CD4-positive, alpha-beta memory T cell (primary cell): ENCODE data around the gene IL10. TPM values are rescaled to one million over a fixed set of nuclear protein-coding genes. Genes with fewer than 3 reads are reported as not detected.

Experiments used
- CTCF ChIA-PET: fragments of 350-600 bp; sonication (Branson Sonifier 250); formaldehyde crosslinking; loops from one replicate; lab custom pipeline; 2021; ENCODE audit warnings: inconsistent platforms; ENCODE audit not compliant: partially characterized antibody; lab: Charles Lee
- POLR2A ChIA-PET: fragments of 350-600 bp; sonication (Branson Sonifier 250); formaldehyde crosslinking; loops from one replicate; lab custom pipeline; 2021; ENCODE audit not compliant: partially characterized antibody; lab: Charles Lee
- DNase-seq, 5 donors: peaks; one replicate each; pipeline versions ENCODE4 v3.0.0 to v3.0.0-alpha.2; 2020 to 2022; ENCODE audit warnings: mixed read lengths in 1 of 5
- H3K27ac ChIP-seq: one replicate; pipeline ENCODE4 v1.7.0; 2013; ENCODE audit warnings: low read depth, low read length
- H3K27me3 ChIP-seq: 2 replicates; pipeline ENCODE4 v1.7.0; 2013; ENCODE audit warnings: mild to moderate bottlenecking, low read length, moderate library complexity; ENCODE audit not compliant: insufficient read depth
- H3K36me3 ChIP-seq: 2 replicates; pipeline ENCODE4 v1.7.0; 2013; ENCODE audit warnings: mild to moderate bottlenecking, low read length, moderate library complexity; ENCODE audit not compliant: insufficient read depth
- H3K4me1 ChIP-seq: 2 replicates; pipeline ENCODE4 v1.7.0; 2013; ENCODE audit warnings: mild to moderate bottlenecking, low read length, moderate library complexity; ENCODE audit not compliant: insufficient read depth
- H3K4me3 ChIP-seq, 2 donors: one replicate each; pipeline ENCODE4 v1.7.0; 2013; ENCODE audit warnings: low read length in 2 of 2, mild to moderate bottlenecking in 1 of 2
- H3K9me3 ChIP-seq, 2 donors: one replicate each; pipeline ENCODE4 v1.7.0; 2013; ENCODE audit warnings: low read length in 2 of 2, control low read depth in 1 of 2; ENCODE audit not compliant: control insufficient read depth in 1 of 2
- H3K27ac Mint-ChIP-seq, 7 donors: one replicate each; pipeline ENCODE4 v1.8.0; 2020 to 2021; ENCODE audit warnings: mixed read lengths in 7 of 7, mild to moderate bottlenecking in 6 of 7, inconsistent platforms in 3 of 7, moderate library complexity in 3 of 7
- H3K27me3 Mint-ChIP-seq, 2 donors: one replicate each; pipeline ENCODE4 v1.8.0; 2020 to 2021; ENCODE audit warnings: mixed read lengths in 2 of 2
- H3K36me3 Mint-ChIP-seq, 2 donors: one replicate each; pipeline ENCODE4 v1.8.0; 2020 to 2021; ENCODE audit warnings: mixed read lengths in 2 of 2, inconsistent platforms in 1 of 2, mild to moderate bottlenecking in 1 of 2
- H3K4me1 Mint-ChIP-seq, 4 donors: one replicate each; pipeline ENCODE4 v1.8.0; 2020 to 2021; ENCODE audit warnings: mixed read lengths in 4 of 4, mild to moderate bottlenecking in 1 of 4
- H3K4me3 Mint-ChIP-seq, 8 donors: one replicate each; pipeline ENCODE4 v1.8.0; 2020 to 2021; ENCODE audit warnings: mixed read lengths in 8 of 8, mild to moderate bottlenecking in 7 of 8, moderate library complexity in 6 of 8, inconsistent platforms in 3 of 8
- H3K9me3 Mint-ChIP-seq, 8 donors: one replicate each; pipeline ENCODE4 v1.8.0; 2020 to 2021; ENCODE audit warnings: mixed read lengths in 8 of 8, mild to moderate bottlenecking in 5 of 8, inconsistent platforms in 3 of 8, moderate library complexity in 1 of 8
- intact Hi-C: fragments of 100-400 bp; cut with micrococcal nuclease; formaldehyde crosslinking; loops from one replicate; pipeline ENCODE4 v1.15.1; 2023
- polyA plus RNA-seq, 2 donors: library from polyadenylated mRNA; unstranded; fragments of 300-500 nt; fragmentation: Illumina TruSeq; gene quantifications; one replicate each; pipeline ENCODE4 v1.2.3, GENCODE V29; 2021
- total RNA-seq, 2 experiments: library from RNA; stranded (reverse); gene quantifications; one replicate each; pipeline ENCODE4 v1.2.3, GENCODE V29; 2021

Gene IL10
- total and polyA plus RNA-seq, 4 experiments from 2014 or later: 0.11 to 0.34 (median 0.30) TPM

- intact Hi-C loops: no loop called here
- no peak overlapping the region for H3K4me3 ChIP-seq
- H3K9me3 Mint-ChIP-seq: no peaks in the 10 kb centered on the region
- peaks cover 34 to 43% (median 38%) of the 10 kb centered on the region in 4 donors for H3K4me1 Mint-ChIP-seq
- peaks cover 37% of the 10 kb centered on the region for H3K36me3 ChIP-seq
- H3K4me1 ChIP-seq: peaks cover 40% of the 10 kb centered on the region
- H3K27me3 ChIP-seq: no peaks in the 10 kb centered on the region
- no peak overlapping the region for H3K27ac ChIP-seq
- peak overlapping the region in 5 of 7 donors; percentile 11 to 94 (median 80) for H3K27ac Mint-ChIP-seq
- DNase-seq: no peak
- H3K9me3 ChIP-seq: no peaks in the 10 kb centered on the region
- H3K27me3 Mint-ChIP-seq: no peaks in the 10 kb centered on the region
- no peak overlapping the region for H3K4me3 Mint-ChIP-seq
- ChIA-PET CTCF (interaction anchor here (0.9 to 9.1 kb wide), 10 partner anchors 10 to 273 kb away, joined by 3 to 351 read pairs (median 8); partner anchors contain the start of genes IL10 and IL19), POLR2A (interaction anchor here (6.9 kb wide), 1 partner anchor 73 kb away, joined by 158 read pairs; no protein-coding TSS in a partner anchor)
- H3K36me3 Mint-ChIP-seq: peaks cover 34 to 58% of the 10 kb centered on the region in 2 donors
Measured at GRCh38 chr1:206732992-206733391, 39.3 kb downstream of the IL10 start.

GRCh38 chr1:206732508-206732907 lies 39.8 kb downstream of the IL10 start:
- no peak overlapping the region for H3K27ac ChIP-seq
- DNase-seq: no peak
- H3K36me3 ChIP-seq: peaks cover 37% of the 10 kb centered on the region
- Mint-ChIP-seq H3K4me1 (peaks cover 30 to 38% (median 34%) of the 10 kb centered on the region in 4 donors), H3K4me3 (no peak overlapping the region), H3K36me3 (peaks cover 34 to 57% of the 10 kb centered on the region in 2 donors), H3K27ac (peak overlapping the region in 6 of 7 donors; percentile 14 to 94 (median 69)), H3K27me3 (no peaks in the 10 kb centered on the region), H3K9me3 (no peaks in the 10 kb centered on the region)
- ChIA-PET CTCF (interaction anchor here (1.3 to 9.1 kb wide), 4 partner anchors 11 to 182 kb away, joined by 4 to 351 read pairs (median 72); no protein-coding TSS in a partner anchor), POLR2A (interaction anchor here (6.9 kb wide), 1 partner anchor 74 kb away, joined by 158 read pairs; no protein-coding TSS in a partner anchor)
- H3K4me3 ChIP-seq: no peak overlapping the region
- H3K9me3 ChIP-seq: no peaks in the 10 kb centered on the region
- intact Hi-C loops: no loop called here
- H3K27me3 ChIP-seq: no peaks in the 10 kb centered on the region
- H3K4me1 ChIP-seq: peaks cover 35% of the 10 kb centered on the region

GRCh38 chr1:206729507-206729906 lies 42.8 kb downstream of the IL10 start:
- Mint-ChIP-seq H3K36me3 (peaks cover 33 to 57% of the 10 kb centered on the region in 2 donors), H3K4me1 (peaks cover 24 to 37% (median 31%) of the 10 kb centered on the region in 4 donors), H3K27me3 (no peaks in the 10 kb centered on the region), H3K4me3 (no peak overlapping the region), H3K9me3 (no peaks in the 10 kb centered on the region), H3K27ac (peak overlapping the region in 3 of 7 donors; percentile 29 to 75 (median 42))
- peaks cover 37% of the 10 kb centered on the region for H3K36me3 ChIP-seq
- CTCF ChIA-PET: interaction anchor here (0.5 to 5.3 kb wide), 3 partner anchors 38 to 159 kb away, joined by 3 to 95 read pairs (median 4); no protein-coding TSS in a partner anchor
- H3K27me3 ChIP-seq: no peaks in the 10 kb centered on the region
- intact Hi-C loops: loop anchor here (5.0 kb wide), 1 partner anchor 348 kb away; no protein-coding TSS in a partner anchor
- DNase-seq: no peak
- peaks cover 29% of the 10 kb centered on the region for H3K4me1 ChIP-seq
- no peak overlapping the region for H3K27ac ChIP-seq
- no peak overlapping the region for H3K4me3 ChIP-seq
- no peaks in the 10 kb centered on the region for H3K9me3 ChIP-seq
- POLR2A ChIA-PET: no interaction called here

- ChIA-PET CTCF (interaction anchor here (0.5 to 5.3 kb wide), 6 partner anchors 78 to 253 kb away, joined by 3 to 95 read pairs (median 14); partner anchors contain the start of gene IL20), POLR2A (no interaction called here)
- Mint-ChIP-seq H3K9me3 (no peaks in the 10 kb centered on the region), H3K4me1 (peaks cover 23 to 37% (median 30%) of the 10 kb centered on the region in 4 donors), H3K4me3 (no peak overlapping the region), H3K36me3 (peaks cover 28 to 52% of the 10 kb centered on the region in 2 donors), H3K27ac (peak overlapping the region in 4 of 7 donors; percentile 29 to 75 (median 48)), H3K27me3 (no peaks in the 10 kb centered on the region)
- intact Hi-C loops: loop anchor here (5.0 kb wide), 1 partner anchor 348 kb away; no protein-coding TSS in a partner anchor
- H3K36me3 ChIP-seq: peaks cover 37% of the 10 kb centered on the region
- H3K9me3 ChIP-seq: no peaks in the 10 kb centered on the region
- H3K4me1 ChIP-seq: peaks cover 27% of the 10 kb centered on the region
- no peaks in the 10 kb centered on the region for H3K27me3 ChIP-seq
- H3K27ac ChIP-seq: no peak overlapping the region
- DNase-seq: no peak
- H3K4me3 ChIP-seq: no peak overlapping the region
Measured at GRCh38 chr1:206729050-206729449, 43.2 kb downstream of the IL10 start.

- Mint-ChIP-seq H3K4me1 (peaks cover 25 to 41% (median 33%) of the 10 kb centered on the region in 4 donors), H3K36me3 (peaks cover 27 to 51% of the 10 kb centered on the region in 2 donors), H3K27ac (peak overlapping the region in 3 of 7 donors; percentile 29 to 75 (median 54)), H3K27me3 (no peaks in the 10 kb centered on the region), H3K4me3 (no peak overlapping the region), H3K9me3 (no peaks in the 10 kb centered on the region)
- Histone ChIP-seq H3K4me3 (no peak overlapping the region), H3K9me3 (no peaks in the 10 kb centered on the region), H3K4me1 (peaks cover 27% of the 10 kb centered on the region), H3K27ac (no peak overlapping the region), H3K36me3 (peaks cover 37% of the 10 kb centered on the region), H3K27me3 (no peaks in the 10 kb centered on the region)
- no peak for DNase-seq
- CTCF ChIA-PET: interaction anchor here (0.7 to 5.3 kb wide), 7 partner anchors 23 to 254 kb away, joined by 3 to 95 read pairs (median 19); partner anchors contain the start of gene IL20
- intact Hi-C loops: loop anchor here (5.0 kb wide), 1 partner anchor 349 kb away; no protein-coding TSS in a partner anchor
- POLR2A ChIA-PET: no interaction called here
Measured at GRCh38 chr1:206728697-206728987, 43.7 kb downstream of the IL10 start.

GRCh38 chr1:206727981-206728696 lies 44.2 kb downstream of the IL10 start:
- ChIA-PET CTCF (interaction anchor here (0.7 to 5.3 kb wide), 11 partner anchors 14 to 254 kb away, joined by 3 to 95 read pairs (median 19); partner anchors contain the start of gene IL20), POLR2A (interaction anchor here (1.4 to 2.9 kb wide), 2 partner anchors 184 to 254 kb away, joined by 3 to 10 read pairs; no protein-coding TSS in a partner anchor)
- H3K27me3 ChIP-seq: no peaks in the 10 kb centered on the region
- no peaks in the 10 kb centered on the region for H3K27me3 Mint-ChIP-seq
- intact Hi-C loops: loop anchor here (5.0 kb wide), 1 partner anchor 349 kb away; no protein-coding TSS in a partner anchor
- DNase-seq: no peak
- peaks cover 25 to 44% (median 36%) of the 10 kb centered on the region in 4 donors for H3K4me1 Mint-ChIP-seq
- H3K4me3 Mint-ChIP-seq: no peak overlapping the region
- H3K27ac Mint-ChIP-seq: peak overlapping the region in 5 of 7 donors; percentile 15 to 74 (median 41)
- H3K36me3 ChIP-seq: peaks cover 35% of the 10 kb centered on the region
- H3K4me3 ChIP-seq: no peak overlapping the region
- peaks cover 22 to 47% of the 10 kb centered on the region in 2 donors for H3K36me3 Mint-ChIP-seq
- no peaks in the 10 kb centered on the region for H3K9me3 Mint-ChIP-seq
- no peak overlapping the region for H3K27ac ChIP-seq
- no peaks in the 10 kb centered on the region for H3K9me3 ChIP-seq
- H3K4me1 ChIP-seq: peaks cover 27% of the 10 kb centered on the region
